GM18870 (cell line): ENCODE measurements around the gene ZMYND8.
"Not testable (repeated sequence)": the region's sequence is repeated elsewhere in the genome, so short reads cannot be mapped to it uniquely, and the experiment has no call there.

Experiments
- ATAC-seq: cut with Tn5 transposase; IDR thresholded peaks from one replicate; pipeline ENCODE4 v1.9.1; 2021; ENCODE audit warnings: moderate library complexity; ENCODE audit not compliant: unreplicated experiment

The ZMYND8 gene

GRCh38 chr20:47314647-47315338 lies 41.7 kb downstream of the ZMYND8 start:
- ATAC-seq, result no peak

- ATAC-seq, result no peak
Observed at GRCh38 chr20:47311967-47312681, 44.4 kb downstream of the ZMYND8 start.

GRCh38 chr20:47311211-47311610 lies 45.3 kb downstream of the ZMYND8 start:
- no peak for ATAC-seq

GRCh38 chr20:47310729-47311128 lies 45.8 kb downstream of the ZMYND8 start:
- ATAC-seq, result no peak

- ATAC-seq, result no peak
Observed at GRCh38 chr20:47309806-47310426, 46.6 kb downstream of the ZMYND8 start.

- no peak for ATAC-seq
Observed at GRCh38 chr20:47309394-47309793, 47.1 kb downstream of the ZMYND8 start.

- ATAC-seq, result not testable (repeated sequence)
Observed at GRCh38 chr20:47307569-47307968, 48.9 kb downstream of the ZMYND8 start.

GRCh38 chr20:47306755-47307370 lies 49.6 kb downstream of the ZMYND8 start:
- no peak for ATAC-seq

GRCh38 chr20:47306095-47306494 lies 50.4 kb downstream of the ZMYND8 start:
- ATAC-seq, result no peak

- no peak for ATAC-seq
Observed at GRCh38 chr20:47305667-47306066, 50.8 kb downstream of the ZMYND8 start.

GRCh38 chr20:47304287-47304686 lies 52.2 kb downstream of the ZMYND8 start:
- no peak for ATAC-seq

GRCh38 chr20:47303736-47304135 lies 52.8 kb downstream of the ZMYND8 start:
- ATAC-seq, result no peak

- ATAC-seq, result no peak
Observed at GRCh38 chr20:47300071-47300470, 56.4 kb downstream of the ZMYND8 start.

- ATAC-seq, result no peak
Observed at GRCh38 chr20:47298624-47299023, 57.9 kb downstream of the ZMYND8 start.

- ATAC-seq, result no peak
Observed at GRCh38 chr20:47297746-47298145, 58.8 kb downstream of the ZMYND8 start.

- ATAC-seq, result no peak
Observed at GRCh38 chr20:47296950-47297349, 59.5 kb downstream of the ZMYND8 start.

- no peak for ATAC-seq
Observed at GRCh38 chr20:47295921-47296426, 60.5 kb downstream of the ZMYND8 start.

GRCh38 chr20:47295129-47295813 lies 61.2 kb downstream of the ZMYND8 start:
- no peak for ATAC-seq

GRCh38 chr20:47293631-47294030 lies 62.9 kb downstream of the ZMYND8 start:
- no peak for ATAC-seq

- no peak for ATAC-seq
Observed at GRCh38 chr20:47292581-47292980, 63.9 kb downstream of the ZMYND8 start.
